Activated naive CD4-positive, alpha-beta T cell treated with anti-CD3 and anti-CD28 coated beads, Interleukin-2, amount 10 ng/mL, durations not matched to agents 7 days and 5 days (primary cell): Measurements from ENCODE around the gene HEMK1.
A peak's percentile ranks its signal among the peaks of the same experiment; 100 is the strongest.

ENCODE experiments used
- CTCF ChIA-PET: fragments of 350-600 bp; sonication (Branson Sonifier 250); formaldehyde crosslinking; loops from one replicate; lab custom pipeline; 2021; ENCODE audit warnings: antibody characterized with exemption; lab: Charles Lee
- DNase-seq: peaks from one replicate; pipeline ENCODE4 v3.0.0-alpha.2; 2020
- H3K27ac Mint-ChIP-seq: one replicate; pipeline ENCODE4 v1.8.0; 2021; ENCODE audit warnings: mild to moderate bottlenecking, moderate library complexity, mixed read lengths
- H3K27me3 Mint-ChIP-seq: one replicate; pipeline ENCODE4 v1.8.0; 2021; ENCODE audit warnings: mild to moderate bottlenecking, mixed read lengths
- H3K36me3 Mint-ChIP-seq: one replicate; pipeline ENCODE4 v1.8.0; 2021; ENCODE audit warnings: mixed read lengths
- H3K4me1 Mint-ChIP-seq: one replicate; pipeline ENCODE4 v1.8.0; 2021; ENCODE audit warnings: mixed read lengths
- H3K4me3 Mint-ChIP-seq: one replicate; pipeline ENCODE4 v1.8.0; 2021; ENCODE audit warnings: mild to moderate bottlenecking, moderate library complexity, mixed read lengths
- H3K9me3 Mint-ChIP-seq: one replicate; pipeline ENCODE4 v1.8.0; 2021; ENCODE audit warnings: mixed read lengths

Gene HEMK1, protein sequence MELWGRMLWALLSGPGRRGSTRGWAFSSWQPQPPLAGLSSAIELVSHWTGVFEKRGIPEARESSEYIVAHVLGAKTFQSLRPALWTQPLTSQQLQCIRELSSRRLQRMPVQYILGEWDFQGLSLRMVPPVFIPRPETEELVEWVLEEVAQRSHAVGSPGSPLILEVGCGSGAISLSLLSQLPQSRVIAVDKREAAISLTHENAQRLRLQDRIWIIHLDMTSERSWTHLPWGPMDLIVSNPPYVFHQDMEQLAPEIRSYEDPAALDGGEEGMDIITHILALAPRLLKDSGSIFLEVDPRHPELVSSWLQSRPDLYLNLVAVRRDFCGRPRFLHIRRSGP

DNA sequence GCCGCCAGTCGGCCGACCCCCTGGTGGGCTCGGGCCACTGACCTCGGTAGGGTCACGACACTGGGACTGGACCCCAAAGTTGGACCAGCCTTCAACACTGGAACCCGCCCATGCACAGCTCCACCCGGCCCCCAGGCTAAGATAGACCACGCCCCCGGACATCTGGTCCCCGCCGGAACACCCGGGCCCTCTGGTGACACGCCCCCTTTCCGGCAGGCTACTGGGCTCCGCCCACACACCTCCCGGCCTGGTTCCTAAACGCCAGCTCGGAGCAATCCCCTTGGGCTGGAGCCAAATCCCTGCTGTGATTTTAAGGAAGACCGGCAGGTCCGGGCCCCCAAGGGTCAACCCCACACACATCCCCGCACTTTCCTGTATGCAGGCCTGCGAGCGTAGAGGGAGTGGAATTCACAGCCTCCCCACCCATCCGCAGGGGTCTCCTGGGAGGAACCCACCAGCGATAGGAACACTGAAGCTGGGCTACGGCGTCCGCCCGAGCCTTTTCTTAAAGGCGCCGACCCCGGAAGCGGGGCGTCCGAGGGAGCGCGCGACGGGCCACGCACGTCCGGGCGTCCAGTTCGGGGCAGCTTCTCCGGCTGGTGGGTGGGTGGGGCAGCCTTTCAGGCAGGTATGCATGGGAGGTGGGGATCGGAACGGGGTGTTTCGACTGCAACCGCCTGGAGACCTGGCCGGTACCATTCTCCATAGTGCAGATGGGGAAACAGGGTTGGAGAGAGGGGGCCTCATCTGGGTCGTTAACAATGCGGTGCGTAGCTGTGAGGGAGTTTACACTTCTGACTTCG lies at the start of gene HEMK1:
Gene HEMK1, plus strand, starts transcription at position 576 of the 803 bp plus-strand sequence. CDS start 1,583 bp downstream, outside the sequence.
- Mint-ChIP-seq H3K27me3 (no peaks in the 10 kb centered on the region), H3K4me1 (peaks cover 76% of the 10 kb centered on the region), H3K36me3 (peaks cover 39% of the 10 kb centered on the region), H3K4me3 (peak within 1 kb of the TSS; percentile 99), H3K27ac (peak within 1 kb of the TSS; percentile 92), H3K9me3 (no peaks in the 10 kb centered on the region)
- peak; percentile 97 for DNase-seq
- CTCF ChIA-PET = interaction anchor here (1.5 to 21.4 kb wide), 4 partner anchors 21 to 219 kb away, joined by 3 to 753 read pairs (median 129); partner anchors contain the start of genes CISH, CYB561D2, MAPKAPK3 and NPRL2

DNA sequence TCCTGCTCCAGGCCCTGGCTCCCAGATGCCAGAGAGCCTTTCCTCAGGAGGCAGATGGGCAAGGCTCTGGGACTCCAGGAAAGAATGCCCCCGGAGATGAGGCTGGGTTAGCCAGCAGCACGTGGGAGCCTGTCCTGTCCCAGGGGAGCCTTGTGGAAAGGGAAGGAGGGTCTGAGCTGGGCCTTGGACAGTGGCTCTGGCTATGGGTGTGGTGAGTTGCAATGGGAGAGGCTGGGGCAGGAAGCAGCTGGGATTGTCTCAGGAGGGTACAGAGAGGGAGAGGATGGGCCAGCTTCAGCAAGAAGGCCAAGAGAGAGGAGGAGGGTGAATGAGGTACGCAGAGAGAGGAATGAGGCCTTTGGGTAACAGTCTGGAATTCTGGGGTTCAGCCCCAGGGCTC lies 48.5 kb upstream of the HEMK1 start:
- CTCF ChIA-PET = interaction anchor here (1.6 to 2.3 kb wide), 2 partner anchors 11 to 93 kb away, joined by 3 to 7 read pairs; no protein-coding TSS in a partner anchor

DNA sequence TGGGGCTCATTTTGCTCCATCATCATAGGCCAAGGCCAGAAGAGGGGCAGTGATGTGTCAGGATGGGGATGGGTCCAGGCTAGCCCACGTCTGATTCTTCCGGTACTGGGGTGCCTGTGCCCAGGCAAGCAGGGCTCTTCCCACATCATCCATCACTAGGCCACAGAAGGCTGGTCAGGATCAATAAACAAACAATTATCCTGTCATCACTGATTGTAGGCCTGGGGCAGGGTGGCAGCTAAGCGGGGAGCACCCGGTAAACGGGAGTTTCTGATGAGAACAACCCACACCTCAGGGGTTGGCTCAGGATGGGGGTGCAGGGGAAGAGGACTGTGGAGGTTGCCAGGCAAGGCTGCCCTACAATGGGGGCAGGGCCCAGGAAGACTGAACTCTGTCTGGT lies 47.8 kb upstream of the HEMK1 start:
- CTCF ChIA-PET = interaction anchor here (1.6 to 3.9 kb wide), 3 partner anchors 12 to 92 kb away, joined by 3 to 21 read pairs (median 7); no protein-coding TSS in a partner anchor
- peaks cover 9% of the 10 kb centered on the region for H3K4me1 Mint-ChIP-seq
- H3K9me3 Mint-ChIP-seq = no peaks in the 10 kb centered on the region

More for the DNA sequence above, 48.5 kb upstream of the HEMK1 start:
- H3K9me3 Mint-ChIP-seq = no peaks in the 10 kb centered on the region
- H3K27me3 Mint-ChIP-seq = peaks cover 67% of the 10 kb centered on the region
- no peak overlapping the region for H3K27ac Mint-ChIP-seq
- H3K36me3 Mint-ChIP-seq = no peaks in the 10 kb centered on the region
- no peak for DNase-seq
- no peak overlapping the region for H3K4me3 Mint-ChIP-seq
- peaks cover 8% of the 10 kb centered on the region for H3K4me1 Mint-ChIP-seq

DNA sequence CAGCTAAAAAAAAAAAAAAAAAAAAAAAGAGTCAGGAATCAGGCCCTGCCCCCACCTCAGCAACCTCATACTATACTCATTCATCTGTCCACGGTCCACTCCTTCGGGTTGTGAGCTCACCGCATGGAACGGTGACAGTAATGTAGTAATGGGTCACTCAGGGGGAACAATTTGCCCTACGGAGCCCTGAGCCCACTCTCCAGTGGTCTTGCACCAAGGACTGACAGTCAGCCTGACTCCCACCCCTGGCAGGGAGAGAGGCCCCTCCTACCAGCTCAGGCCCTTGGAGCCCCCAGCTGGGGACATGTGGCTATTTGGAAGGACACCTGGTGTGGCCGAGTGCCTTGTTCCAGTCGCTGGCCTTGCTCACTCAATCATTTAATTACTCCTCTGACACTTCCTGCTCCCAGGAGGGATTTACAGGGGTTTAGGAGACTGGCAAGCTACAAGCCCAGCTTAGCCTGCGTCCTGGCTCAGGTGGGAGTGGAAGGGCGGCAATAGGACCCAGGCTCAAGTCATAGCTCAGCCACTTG lies 46.0 kb upstream of the HEMK1 start:
- DNase-seq = no peak
- Mint-ChIP-seq H3K4me1 (peaks cover 9% of the 10 kb centered on the region), H3K9me3 (no peaks in the 10 kb centered on the region), H3K27me3 (peaks cover 52% of the 10 kb centered on the region), H3K27ac (no peak overlapping the region), H3K36me3 (no peaks in the 10 kb centered on the region), H3K4me3 (no peak overlapping the region)
- CTCF ChIA-PET = interaction anchor here (3.9 kb wide), 1 partner anchor 20 kb away, joined by 21 read pairs; no protein-coding TSS in a partner anchor

More for the DNA sequence above, 47.8 kb upstream of the HEMK1 start:
- Mint-ChIP-seq H3K4me3 (no peak overlapping the region), H3K36me3 (no peaks in the 10 kb centered on the region), H3K27me3 (peaks cover 65% of the 10 kb centered on the region), H3K27ac (no peak overlapping the region)
- no peak for DNase-seq

DNA sequence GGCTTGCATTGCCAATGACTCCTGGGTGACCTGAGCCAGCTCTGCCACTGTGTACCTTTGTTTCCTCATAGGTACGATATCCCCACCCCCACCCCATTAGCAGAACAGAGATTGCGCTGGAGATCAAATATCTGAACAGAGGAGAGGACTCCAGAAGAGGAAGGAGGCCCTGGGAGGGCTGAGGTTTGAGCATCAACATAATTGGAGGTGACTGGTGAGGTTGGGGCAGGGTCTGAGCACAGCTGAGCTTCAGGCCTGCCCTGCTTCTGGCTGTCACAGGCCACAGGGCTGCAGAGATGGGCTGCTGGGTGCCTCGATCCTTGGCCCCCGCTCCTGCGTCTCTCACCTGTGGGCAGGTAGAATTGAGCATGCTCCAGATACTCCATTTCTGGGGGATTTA lies 44.6 kb upstream of the HEMK1 start:
- DNase-seq = no peak
- peaks cover 4% of the 10 kb centered on the region for H3K4me1 Mint-ChIP-seq
- no peak overlapping the region for H3K4me3 Mint-ChIP-seq
- H3K36me3 Mint-ChIP-seq = no peaks in the 10 kb centered on the region
- no peak overlapping the region for H3K27ac Mint-ChIP-seq
- H3K9me3 Mint-ChIP-seq = no peaks in the 10 kb centered on the region
- CTCF ChIA-PET = interaction anchor here (3.9 kb wide), 1 partner anchor 18 kb away, joined by 21 read pairs; no protein-coding TSS in a partner anchor
- peaks cover 50% of the 10 kb centered on the region for H3K27me3 Mint-ChIP-seq

DNA sequence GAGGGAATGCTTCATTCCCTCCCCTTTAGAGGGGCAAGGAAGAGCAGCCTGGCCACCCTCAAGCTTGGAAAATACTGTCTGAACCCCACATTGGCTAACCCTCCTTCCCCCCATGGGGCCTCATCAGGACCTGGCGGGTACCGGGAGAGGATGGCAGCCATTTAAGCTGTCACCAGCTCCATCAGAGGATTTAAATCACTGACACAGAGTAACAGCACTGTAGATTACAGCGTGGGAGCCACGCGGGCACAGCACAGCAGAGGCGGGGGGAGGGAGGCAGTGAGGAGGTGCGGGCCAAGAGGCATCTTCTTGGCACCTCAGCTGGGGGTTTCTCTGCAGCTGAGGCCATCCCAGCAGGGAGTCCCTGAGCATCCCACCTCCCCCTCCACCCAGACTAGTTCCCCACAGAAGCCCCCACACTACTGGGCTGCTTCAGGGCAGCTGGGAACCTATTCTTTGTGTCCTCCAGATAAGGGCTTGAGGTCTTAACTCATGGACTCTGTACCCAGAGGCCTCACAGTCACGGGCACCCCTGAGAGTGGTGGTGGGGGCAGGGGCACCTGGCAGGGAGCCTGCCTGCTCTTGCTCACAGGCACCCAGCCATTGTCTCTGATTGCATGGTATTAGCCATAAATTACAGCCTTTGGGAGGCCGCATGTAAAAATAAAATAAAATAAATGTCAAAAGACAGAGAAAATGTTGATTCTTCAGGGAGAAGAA lies 44.0 kb upstream of the HEMK1 start:
- no peaks in the 10 kb centered on the region for H3K36me3 Mint-ChIP-seq
- no peak overlapping the region for H3K4me3 Mint-ChIP-seq
- H3K27me3 Mint-ChIP-seq = peaks cover 56% of the 10 kb centered on the region
- no peaks in the 10 kb centered on the region for H3K9me3 Mint-ChIP-seq
- CTCF ChIA-PET = interaction anchor here (3.9 kb wide), 1 partner anchor 18 kb away, joined by 21 read pairs; no protein-coding TSS in a partner anchor
- H3K27ac Mint-ChIP-seq = no peak overlapping the region
- DNase-seq = no peak
- H3K4me1 Mint-ChIP-seq = peaks cover 2% of the 10 kb centered on the region

DNA sequence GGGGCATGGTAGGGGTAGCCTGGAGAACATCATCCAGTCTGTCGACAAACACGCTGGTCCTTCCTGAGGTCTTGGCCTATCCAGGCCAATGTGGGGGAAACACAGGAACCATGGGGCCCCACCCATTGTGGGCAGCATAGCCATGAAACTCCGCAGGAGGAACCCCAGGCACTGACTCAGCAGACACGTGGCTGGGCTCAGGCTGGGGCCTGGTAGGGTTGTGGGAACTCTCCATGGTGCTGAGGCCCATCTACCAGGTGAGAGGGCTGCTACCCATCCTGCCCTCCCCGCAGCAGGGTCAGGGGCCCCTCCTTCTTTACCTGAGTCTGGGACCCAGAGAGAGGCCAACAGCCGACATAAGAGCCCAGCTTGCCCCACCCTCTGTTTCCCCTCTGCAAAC lies 43.3 kb upstream of the HEMK1 start:
- no peak overlapping the region for H3K4me3 Mint-ChIP-seq
- DNase-seq = peak; percentile 84
- H3K9me3 Mint-ChIP-seq = no peaks in the 10 kb centered on the region
- no peaks in the 10 kb centered on the region for H3K36me3 Mint-ChIP-seq
- peaks cover 2% of the 10 kb centered on the region for H3K4me1 Mint-ChIP-seq
- H3K27ac Mint-ChIP-seq = no peak overlapping the region
- CTCF ChIA-PET = no interaction called here
- H3K27me3 Mint-ChIP-seq = peaks cover 57% of the 10 kb centered on the region

DNA sequence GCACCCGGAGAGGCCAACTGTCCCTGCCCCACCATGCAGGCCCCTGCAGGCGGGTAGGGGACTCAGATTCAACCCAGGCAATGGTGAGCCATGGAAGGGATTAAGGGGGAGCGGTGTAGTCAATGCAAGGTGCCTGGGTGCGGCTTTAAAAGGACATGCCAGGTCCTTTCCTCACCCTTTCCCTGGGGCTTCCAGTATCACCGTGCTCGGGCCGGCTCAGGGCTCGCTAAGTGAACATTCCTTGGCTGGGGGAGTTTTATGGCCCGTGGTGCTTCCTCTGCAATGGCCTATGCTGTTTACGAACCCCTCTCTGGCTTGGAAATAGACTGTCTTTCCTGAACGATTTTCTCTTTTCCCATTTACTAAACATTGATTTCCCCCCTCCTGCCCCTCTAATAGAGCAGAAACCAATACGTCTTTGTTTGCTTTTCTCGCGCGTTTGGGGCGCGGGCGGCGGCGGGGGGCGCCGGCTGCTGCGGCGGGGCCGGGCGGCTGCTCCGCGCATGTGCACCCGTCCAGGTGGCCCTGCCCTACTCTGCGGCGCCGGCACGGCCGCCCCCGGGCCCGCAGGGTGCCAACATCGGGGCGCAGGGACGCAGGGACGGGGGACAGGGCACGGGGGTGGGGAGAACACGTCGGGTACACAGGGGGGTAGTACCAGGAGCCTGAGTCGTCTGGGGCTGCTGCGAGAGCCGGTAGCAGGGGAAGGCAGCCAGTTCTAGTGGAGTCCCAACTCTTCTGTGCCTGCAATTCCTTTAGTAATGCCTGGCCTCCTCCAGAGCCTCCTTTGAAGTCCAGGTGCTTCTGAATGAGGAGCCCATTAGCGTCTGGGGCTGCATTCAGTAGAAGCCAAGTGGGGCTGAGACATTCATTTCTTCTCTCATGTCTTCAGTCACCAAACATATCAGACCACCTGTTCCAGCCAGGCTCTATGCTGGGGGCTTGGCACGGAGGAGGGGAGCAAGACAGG lies 39.0 kb upstream of the HEMK1 start:
- DNase-seq = no peak
- CTCF ChIA-PET = no interaction called here
- Mint-ChIP-seq H3K36me3 (no peaks in the 10 kb centered on the region), H3K4me1 (peaks cover 2% of the 10 kb centered on the region), H3K4me3 (no peak overlapping the region), H3K27ac (no peak overlapping the region), H3K9me3 (no peaks in the 10 kb centered on the region), H3K27me3 (peaks cover 60% of the 10 kb centered on the region)

DNA sequence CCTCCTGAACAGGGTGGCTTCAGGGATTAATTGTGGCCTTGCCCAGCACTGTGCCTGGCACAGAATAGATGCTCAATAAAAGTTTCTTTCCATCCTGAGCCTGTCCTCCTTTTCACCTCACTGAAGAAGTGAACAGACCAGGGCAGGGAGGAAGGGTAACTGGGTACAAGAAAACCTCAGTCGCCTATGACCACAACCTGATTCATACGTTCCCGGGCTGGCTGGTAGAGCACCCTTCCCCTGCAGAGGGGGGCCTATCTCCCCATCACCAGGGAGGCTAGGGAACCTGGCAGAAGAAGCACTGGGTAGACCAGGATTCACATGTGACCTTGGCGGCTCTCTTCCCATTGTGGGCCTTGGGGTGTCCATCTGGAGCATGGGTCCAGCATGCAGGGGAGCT lies 38.1 kb upstream of the HEMK1 start:
- CTCF ChIA-PET = interaction anchor here (0.9 kb wide), 1 partner anchor 12 kb away, joined by 3 read pairs; no protein-coding TSS in a partner anchor
- no peaks in the 10 kb centered on the region for H3K9me3 Mint-ChIP-seq
- peaks cover 68% of the 10 kb centered on the region for H3K27me3 Mint-ChIP-seq

DNA sequence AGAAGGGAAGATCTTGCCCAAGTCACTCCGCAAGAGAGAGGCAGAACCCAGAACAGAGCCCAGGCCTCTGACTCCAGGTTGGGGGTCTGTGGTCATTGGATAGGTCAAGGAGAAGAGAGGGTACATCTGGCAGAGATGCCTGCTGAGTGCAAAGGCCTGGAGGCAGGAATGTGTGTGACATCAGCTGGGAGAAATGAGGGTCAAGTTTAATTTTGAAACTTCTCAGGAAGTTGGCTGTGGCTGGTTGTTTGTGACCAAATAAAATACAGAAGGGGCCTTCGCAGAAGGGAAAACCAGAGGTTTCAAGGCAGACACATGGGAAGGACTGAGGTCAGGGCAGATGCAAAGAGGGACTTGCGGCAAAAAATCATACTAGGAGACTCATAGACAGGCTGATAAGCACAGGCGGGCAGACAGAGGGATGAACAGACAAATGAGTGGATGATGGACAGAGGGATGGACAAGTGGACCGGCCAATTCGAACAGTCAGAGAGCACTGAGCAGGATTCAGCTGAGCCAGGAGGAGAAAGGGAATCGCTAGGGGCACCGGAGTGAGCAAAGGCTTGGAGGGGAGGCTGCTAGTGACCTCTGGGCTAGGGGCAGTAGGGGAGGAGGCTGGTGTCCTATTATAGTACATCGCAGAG lies 37.1 kb upstream of the HEMK1 start:
- CTCF ChIA-PET = interaction anchor here (0.6 to 0.9 kb wide), 2 partner anchors 11 to 167 kb away, joined by 3 read pairs; no protein-coding TSS in a partner anchor
- Mint-ChIP-seq H3K27ac (no peak overlapping the region), H3K27me3 (peaks cover 75% of the 10 kb centered on the region)

More for the DNA sequence above, 38.1 kb upstream of the HEMK1 start:
- Mint-ChIP-seq H3K4me3 (no peak overlapping the region), H3K27ac (no peak overlapping the region), H3K4me1 (no peaks in the 10 kb centered on the region), H3K36me3 (no peaks in the 10 kb centered on the region)
- no peak for DNase-seq

DNA sequence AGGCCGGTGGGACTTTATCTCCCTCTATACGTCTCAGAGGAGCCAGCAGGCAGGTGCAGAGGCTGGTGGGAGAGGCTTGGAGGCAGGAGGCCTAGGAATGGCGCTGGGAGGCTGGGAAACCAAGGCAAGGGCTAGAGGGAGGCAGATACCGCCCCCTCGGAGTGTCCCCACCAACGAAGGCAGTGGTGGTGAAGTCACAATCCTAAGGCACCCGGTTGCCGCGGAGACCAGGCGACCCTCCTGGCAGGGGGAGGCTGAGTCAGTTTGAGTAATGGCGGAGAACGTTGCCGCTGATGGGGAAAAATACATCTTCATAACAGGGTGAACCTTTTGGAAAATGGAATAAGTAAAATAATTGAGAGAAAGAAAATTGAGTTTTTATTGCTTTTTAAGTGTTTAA lies 36.0 kb upstream of the HEMK1 start:
- H3K4me1 Mint-ChIP-seq = no peaks in the 10 kb centered on the region
- no peak overlapping the region for H3K4me3 Mint-ChIP-seq
- H3K9me3 Mint-ChIP-seq = no peaks in the 10 kb centered on the region
- peaks cover 86% of the 10 kb centered on the region for H3K27me3 Mint-ChIP-seq
- no peak overlapping the region for H3K27ac Mint-ChIP-seq
- no peaks in the 10 kb centered on the region for H3K36me3 Mint-ChIP-seq
- CTCF ChIA-PET = no interaction called here
- DNase-seq = no peak

More for the DNA sequence above, 37.1 kb upstream of the HEMK1 start:
- Mint-ChIP-seq H3K9me3 (no peaks in the 10 kb centered on the region), H3K36me3 (no peaks in the 10 kb centered on the region), H3K4me1 (no peaks in the 10 kb centered on the region), H3K4me3 (no peak overlapping the region)
- no peak for DNase-seq

DNA sequence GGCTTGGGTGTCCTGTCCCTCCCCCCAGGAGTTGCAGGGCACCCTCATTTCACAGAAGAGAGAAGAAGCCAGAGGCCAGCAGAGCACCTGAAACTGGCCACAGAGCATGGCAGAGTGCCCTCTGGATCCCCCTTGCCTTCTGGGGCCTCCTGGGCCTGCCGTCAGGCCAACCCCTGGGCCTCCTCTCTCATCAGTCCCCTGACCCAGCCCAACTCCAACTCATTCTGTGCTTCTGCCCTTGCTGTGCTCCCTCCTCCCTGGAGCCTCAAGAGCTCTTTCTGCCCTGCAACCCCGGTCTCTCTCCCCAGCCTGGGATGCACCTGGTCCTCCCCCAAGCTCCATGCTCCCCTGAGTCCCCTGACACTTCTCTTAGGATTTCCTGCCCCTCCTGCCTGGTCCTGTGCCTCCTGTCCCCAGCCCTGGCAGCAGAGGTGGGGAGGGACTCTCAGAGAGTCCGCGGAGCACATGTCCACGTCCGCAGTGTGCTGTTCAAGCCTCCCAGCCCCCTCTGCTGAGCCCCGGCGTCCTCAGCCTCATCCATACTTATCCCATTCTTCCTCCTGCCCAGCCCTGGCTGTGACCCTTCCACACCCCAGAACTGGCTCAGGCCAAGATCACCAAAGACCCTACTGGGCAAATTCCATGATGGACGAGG lies 35.4 kb upstream of the HEMK1 start:
- DNase-seq = no peak
- CTCF ChIA-PET = interaction anchor here (1.0 to 1.2 kb wide), 2 partner anchors 9 to 12 kb away, joined by 3 read pairs; no protein-coding TSS in a partner anchor
- no peak overlapping the region for H3K27ac Mint-ChIP-seq
- H3K27me3 Mint-ChIP-seq = peaks cover 87% of the 10 kb centered on the region
- no peak overlapping the region for H3K4me3 Mint-ChIP-seq
- H3K36me3 Mint-ChIP-seq = no peaks in the 10 kb centered on the region
- H3K9me3 Mint-ChIP-seq = no peaks in the 10 kb centered on the region
- H3K4me1 Mint-ChIP-seq = no peaks in the 10 kb centered on the region
